HG02885 (cell line): Measurements from ENCODE around the gene CDC42SE1.

Source experiments
- ATAC-seq: cut with Tn5 transposase; IDR thresholded peaks from one replicate; pipeline ENCODE4 v1.9.1; 2021; ENCODE audit warnings: mild to moderate bottlenecking; ENCODE audit not compliant: unreplicated experiment, poor library complexity

The CDC42SE1 gene

DNA sequence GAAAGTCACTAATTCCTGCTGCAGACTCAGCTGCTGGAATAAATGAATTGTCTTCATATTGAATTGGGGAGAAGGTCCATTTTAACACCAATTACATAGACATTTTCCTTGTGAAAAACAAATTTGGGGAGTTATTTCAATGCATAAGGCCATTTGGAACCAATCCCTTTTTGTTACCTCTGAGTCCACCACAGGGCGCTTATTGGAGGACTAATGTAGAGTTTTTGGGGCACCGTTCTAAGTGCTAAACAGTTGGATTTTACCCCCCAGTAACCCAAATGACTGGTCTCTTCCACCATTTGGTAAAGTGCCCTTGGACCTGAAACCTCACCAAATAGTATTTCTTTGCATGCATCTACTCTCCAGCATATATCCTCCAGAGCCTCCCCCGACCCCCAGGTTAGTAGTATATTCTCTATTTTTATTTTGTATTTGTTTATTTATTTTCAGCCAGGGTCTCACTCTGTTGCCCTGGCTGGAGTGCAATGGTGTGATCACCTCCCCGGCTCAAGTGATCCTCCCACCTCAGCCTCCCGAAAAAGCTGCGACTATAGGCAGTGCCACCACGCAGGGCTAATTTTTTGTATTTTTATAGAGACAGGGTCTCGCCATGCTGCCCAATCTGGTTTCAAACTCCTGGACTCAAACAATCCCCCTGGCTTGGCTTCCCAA is 49.6 kb downstream of the CDC42SE1 start:
- no peak for ATAC-seq

DNA sequence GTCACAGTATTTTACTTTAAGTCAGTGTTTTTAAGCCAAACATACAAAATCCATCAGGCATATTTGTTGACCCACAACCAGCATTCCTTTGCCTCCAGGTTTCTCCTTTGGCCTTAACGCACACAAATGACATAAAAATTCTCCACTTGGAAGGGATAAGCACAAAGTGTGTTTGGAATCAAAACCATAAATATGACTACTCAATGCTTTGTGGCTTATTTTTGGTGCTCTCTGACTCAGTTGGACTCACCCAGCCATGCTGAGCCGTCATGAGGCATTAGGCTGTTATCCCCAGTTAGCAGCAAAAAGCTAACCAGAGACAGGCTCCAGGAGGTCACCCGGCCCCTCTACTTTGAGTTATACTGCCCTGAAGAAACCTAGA is 50.2 kb downstream of the CDC42SE1 start:
- no peak for ATAC-seq

DNA sequence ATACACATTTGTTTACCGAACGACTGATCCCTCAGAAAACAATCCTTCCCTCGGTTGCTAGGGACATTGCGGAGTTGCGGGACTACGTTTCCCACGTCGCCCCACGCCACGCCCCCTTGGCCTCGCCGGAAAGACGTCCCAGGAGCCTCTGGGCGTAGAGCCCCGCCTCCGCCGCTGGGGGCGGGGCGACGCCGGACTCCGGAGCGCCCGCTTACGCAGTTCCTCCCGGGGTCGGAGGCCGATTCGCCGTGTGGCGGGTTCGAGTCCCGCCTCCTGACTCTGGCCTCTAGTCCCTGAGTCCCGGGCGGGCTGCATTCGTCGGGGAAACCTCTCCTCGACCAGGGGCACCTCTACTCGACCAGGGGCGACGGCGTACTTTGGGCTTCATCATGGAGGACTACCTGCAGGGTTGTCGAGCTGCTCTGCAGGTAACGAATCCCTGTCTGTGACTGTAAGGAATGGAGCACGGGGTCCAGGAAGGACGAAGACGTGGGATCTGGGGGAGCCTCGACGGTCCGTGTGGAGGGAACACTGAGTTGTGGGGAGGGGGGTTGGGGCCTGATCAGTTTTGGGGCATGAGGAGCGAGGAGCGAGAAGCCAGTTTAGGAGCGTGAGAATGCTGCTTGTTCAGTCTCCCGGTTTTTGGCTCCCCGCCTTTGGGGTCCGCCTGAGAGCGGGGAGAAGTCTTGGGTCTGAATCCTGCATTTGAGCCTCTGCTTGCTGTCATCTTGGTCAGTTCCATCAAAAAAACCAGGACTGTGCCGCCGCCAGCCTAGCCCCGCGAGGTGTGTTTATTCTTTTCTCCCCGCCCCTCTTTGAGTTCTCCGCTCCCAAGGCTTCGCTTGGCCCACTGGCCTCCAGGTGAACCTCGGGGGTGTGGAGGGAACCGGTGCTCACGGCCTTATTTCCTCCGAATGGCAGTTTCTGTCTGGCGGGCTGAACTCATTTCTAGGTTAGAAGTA is 50.9 kb downstream of the CDC42SE1 start, which contains the start of gene PRUNE1:
Gene PRUNE1, plus strand, starts transcription at position 206 of the 962 bp plus-strand sequence. Its CDS starts 184 bp downstream, at position 390.
- ATAC-seq, result peak; percentile 88

DNA sequence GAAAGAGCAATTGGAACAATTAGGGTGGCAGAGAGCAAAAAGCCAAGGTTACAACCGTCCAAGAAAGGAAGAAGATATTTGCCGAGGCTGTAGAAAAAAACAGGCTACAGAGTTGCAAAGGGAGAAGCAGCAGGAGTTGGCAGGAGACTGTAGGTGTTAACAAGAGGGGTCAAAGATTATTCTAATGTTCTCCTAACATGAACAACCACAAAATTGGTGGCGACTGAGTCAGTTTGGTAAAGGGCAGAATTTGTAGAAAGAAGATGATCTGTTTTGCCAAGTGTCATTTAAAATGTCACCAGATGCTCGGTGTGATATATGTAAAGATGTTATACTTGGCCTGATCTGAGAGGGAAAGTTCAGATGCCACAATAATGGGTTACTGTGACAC is 51.6 kb downstream of the CDC42SE1 start:
- no peak for ATAC-seq

DNA sequence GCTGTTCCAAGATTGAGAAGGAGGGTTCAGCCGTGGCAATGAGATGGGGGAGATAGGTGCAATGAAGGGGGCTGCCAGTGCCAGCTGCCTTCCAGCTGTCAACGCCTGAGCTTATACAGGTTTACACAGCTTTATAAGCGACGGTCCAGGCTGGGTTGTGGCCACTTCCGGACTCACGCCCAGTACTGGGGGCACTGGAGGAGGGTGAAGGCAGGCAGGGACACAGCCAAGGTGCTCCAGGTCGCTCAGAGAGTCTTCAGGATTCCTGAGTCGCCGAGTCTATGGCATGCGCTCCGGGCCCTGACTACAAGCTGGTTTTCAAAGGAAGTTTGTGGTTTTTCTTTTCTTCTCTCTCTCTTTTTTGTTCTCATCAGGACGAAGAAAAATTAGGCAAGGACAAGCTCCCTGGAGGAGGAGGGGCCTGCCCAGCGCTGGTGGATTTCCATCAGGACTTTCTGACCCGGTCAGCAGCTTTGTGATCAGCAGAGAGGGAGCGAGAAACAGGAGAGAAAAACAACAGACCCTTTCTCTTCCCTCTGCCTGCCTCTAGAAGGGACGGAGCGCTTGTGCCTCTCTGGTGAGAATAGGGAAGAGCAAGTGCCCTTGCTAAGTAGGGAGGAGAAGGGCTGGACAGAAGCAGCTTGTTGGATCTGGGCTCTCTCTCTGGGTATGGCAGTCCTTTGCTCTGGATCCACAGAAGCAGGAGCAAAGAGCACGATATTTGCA is 52.9 kb downstream of the CDC42SE1 start, which contains the start of gene MINDY1:
Gene MINDY1, minus strand, starts transcription at position 576 of the 726 bp plus-strand sequence. CDS start 4,285 bp downstream, outside the sequence.
- ATAC-seq, result no peak

DNA sequence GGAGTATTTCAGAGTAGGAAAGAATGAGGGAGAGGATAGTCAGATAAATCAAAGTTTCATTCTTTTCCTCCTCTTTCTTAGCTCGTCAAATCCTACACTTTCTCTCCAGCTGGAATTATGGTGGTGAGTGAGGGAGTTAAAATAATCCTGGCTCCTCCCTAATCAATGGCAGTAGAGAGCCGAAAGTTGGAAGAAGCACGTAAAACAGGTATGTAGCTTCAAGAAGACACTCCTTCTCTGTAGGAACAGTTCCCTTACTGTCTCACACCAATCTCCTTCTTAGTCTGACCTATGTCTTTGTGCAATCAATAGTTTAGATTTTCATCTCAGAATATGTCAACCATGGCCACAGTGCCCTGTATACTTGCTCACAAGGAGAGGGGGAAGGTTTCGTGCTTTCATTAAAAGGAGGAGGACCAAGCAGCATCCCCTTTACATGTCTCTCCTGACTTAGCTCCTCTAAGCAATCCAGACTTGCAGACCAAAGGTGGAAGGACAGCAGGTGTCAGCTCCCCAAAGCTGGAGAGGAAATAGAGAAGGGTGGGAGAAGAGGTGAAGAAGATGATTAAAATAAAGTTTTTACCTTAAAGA is 53.6 kb downstream of the CDC42SE1 start:
- no peak for ATAC-seq

DNA sequence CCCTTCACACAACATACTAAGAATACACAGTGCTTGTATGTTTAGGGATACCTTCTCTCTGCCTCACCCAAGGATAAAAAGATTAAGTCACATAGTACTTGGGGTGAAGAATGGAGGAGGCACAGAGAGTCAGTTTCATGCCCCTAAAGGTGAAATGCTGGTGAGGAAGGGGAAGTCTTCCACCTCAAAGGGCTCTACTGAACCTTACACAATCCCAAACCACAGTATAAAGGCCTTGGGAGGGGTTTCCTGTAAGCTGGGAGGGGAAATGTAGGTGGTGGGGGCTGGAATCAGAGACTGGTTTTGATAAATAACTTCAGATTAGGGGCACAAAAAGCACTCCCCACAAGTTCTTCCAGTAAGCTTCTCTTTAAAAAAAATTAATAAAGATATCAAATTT is 56.2 kb downstream of the CDC42SE1 start:
- no peak for ATAC-seq

DNA sequence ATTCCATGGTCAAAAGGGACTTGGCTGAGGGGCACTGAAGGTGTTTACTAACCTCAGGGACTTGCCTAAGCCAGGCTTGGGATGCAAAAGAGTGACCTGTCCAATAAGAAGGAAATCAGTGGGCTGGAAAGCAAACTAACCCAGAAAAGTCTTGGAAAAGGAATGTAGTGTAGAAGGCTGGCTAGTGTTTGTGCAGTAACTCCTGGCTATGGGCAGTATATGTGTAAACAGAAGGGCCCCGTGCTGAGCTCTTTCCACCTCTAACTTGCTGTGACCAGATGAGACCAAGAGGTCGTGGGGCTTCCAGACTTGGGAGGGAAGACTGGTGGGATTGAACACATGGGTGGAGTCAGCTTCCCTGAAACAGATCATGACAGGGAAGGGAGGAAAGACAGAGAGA is 56.8 kb downstream of the CDC42SE1 start:
- no peak for ATAC-seq

DNA sequence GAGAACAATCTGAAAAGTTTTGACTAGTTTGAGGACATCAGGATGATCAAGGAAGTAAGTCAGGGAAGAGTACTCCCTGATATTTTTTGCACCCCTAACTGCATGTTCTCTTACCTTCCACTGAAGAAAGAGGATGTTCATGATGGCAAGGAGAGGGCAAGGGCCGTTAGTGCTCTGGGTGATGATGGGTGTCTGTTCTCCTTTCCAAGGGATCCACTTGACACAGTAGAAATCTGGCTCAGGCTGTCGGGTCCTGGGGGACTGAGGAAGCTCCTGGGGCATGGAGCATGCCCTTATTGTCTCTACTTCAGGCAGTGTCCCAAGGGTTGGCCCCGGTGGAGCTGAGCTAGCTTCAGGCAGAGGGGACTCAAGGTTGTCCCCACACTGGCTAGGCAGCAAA is 57.4 kb downstream of the CDC42SE1 start:
- no peak for ATAC-seq

DNA sequence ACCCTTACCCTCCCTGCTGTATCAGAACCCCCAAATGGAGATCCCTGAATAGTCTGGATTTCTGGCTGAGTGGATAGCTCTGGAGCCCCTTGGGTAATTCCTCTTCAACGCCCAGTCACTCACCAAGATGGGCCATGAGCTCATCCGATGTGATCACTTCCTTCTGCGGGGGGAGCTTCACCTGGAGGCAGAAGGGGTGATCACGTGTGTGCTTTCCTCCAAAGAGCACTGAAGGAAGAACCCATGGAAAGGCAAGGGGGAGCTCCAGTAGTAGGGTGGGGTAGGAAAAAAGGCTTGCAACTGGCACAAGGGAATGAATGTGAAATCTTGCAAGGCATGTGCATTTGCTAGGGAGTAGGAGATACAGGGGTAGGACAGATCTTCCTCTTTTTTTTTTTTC is 57.8 kb downstream of the CDC42SE1 start:
- ATAC-seq, result no peak
